ENCODE data around the gene RRP36. TPM values are rescaled to one million over a fixed set of nuclear protein-coding genes. Genes with fewer than 3 reads are reported as not detected.

Gene RRP36
- total and polyA plus RNA-seq, 4 donors, result 23.4 to 33.4 (median 26.2) TPM

GRCh38 chr6:43037197-43037596, 15.8 kb downstream of the RRP36 start (continued):
- no peak for TF ChIP-seq ATF3 (IDR thresholded peaks at IDR 0.05)
- TF ChIP-seq HNF4A (conservative IDR thresholded peaks at IDR 0.05), result no peak
- TF ChIP-seq YY1 (IDR thresholded peaks at IDR 0.05), result no peak
- no peak for TF ChIP-seq TAF1 (conservative IDR thresholded peaks at IDR 0.05)
- no peak for TF ChIP-seq RAD21 (IDR thresholded peaks at IDR 0.05)

- Histone ChIP-seq H3K9ac (ENCODE audit: low read depth in 1 of 2, low read length in 2 of 2) (no peak overlapping the region), H3K27me3 (ENCODE audit: control insufficient read depth in 4 of 4, insufficient read depth in 4 of 4, low read length in 3 of 4) (no peaks in the 10 kb centered on the region), H3K4me1 (ENCODE audit: control insufficient read depth in 4 of 4, insufficient read depth in 4 of 4, low read length in 3 of 4) (peaks cover 2 to 12% (median 8%) of the 10 kb centered on the region in 4 donors), H3K4me3 (ENCODE audit: low read depth in 1 of 3, low read length in 3 of 3) (no peak overlapping the region), H3K36me3 (ENCODE audit: control insufficient read depth in 4 of 4, insufficient read depth in 3 of 4, low read depth in 1 of 4, low read length in 3 of 4) (peaks cover 0 to 52% (median 36%) of the 10 kb centered on the region in 4 donors), H3K9me3 (ENCODE audit: control insufficient read depth in 4 of 4, low read length in 3 of 4) (no peaks in the 10 kb centered on the region), H3K27ac (ENCODE audit: low read depth in 1 of 2, low read length in 2 of 2) (no peak overlapping the region)
- no peak for DNase-seq (ENCODE audit: low spot score)
- no peak for TF ChIP-seq RXRA (IDR thresholded peaks at IDR 0.05)
- no peak for TF ChIP-seq FOXA1 (IDR thresholded peaks at IDR 0.05)
- TF ChIP-seq HNF4G (IDR thresholded peaks at IDR 0.05), result no peak
- TF ChIP-seq YY1 (IDR thresholded peaks at IDR 0.05), result no peak
- no peak for TF ChIP-seq ZBTB33 (IDR thresholded peaks at IDR 0.05)
- no peak for TF ChIP-seq HNF4A (conservative IDR thresholded peaks at IDR 0.05)
- WGBS, result 96% methylated on average over 9 of the region's 9 CpGs
These were observed 16.3 kb downstream of the RRP36 start for GRCh38 chr6:43037706-43038105.

- H3K27me3 ChIP-seq (ENCODE audit: control insufficient read depth in 4 of 4, insufficient read depth in 4 of 4, low read length in 3 of 4), result no peaks in the 10 kb centered on the region
- no peak for DNase-seq (ENCODE audit: low spot score)
- no peak overlapping the region for H3K9ac ChIP-seq (ENCODE audit: low read depth in 1 of 2, low read length in 2 of 2)
- H3K9me3 ChIP-seq (ENCODE audit: control insufficient read depth in 4 of 4, low read length in 3 of 4), result no peaks in the 10 kb centered on the region
- H3K4me1 ChIP-seq (ENCODE audit: control insufficient read depth in 4 of 4, insufficient read depth in 4 of 4, low read length in 3 of 4), result peaks cover 2 to 12% (median 8%) of the 10 kb centered on the region in 4 donors
- TF ChIP-seq NR2F2 (IDR thresholded peaks at IDR 0.05) (no peak), ZBTB33 (IDR thresholded peaks at IDR 0.05) (no peak), YY1 (IDR thresholded peaks at IDR 0.05) (no peak), EGR1 (IDR thresholded peaks at IDR 0.05; ENCODE audit: low read depth in 2 of 2) (no peak), SP1 (IDR thresholded peaks at IDR 0.05) (no peak), GABPA (IDR thresholded peaks at IDR 0.05 in 1 of 2, conservative IDR thresholded peaks at IDR 0.05 in 1 of 2) (no peak), HNF4A (conservative IDR thresholded peaks at IDR 0.05) (no peak), CTCF (IDR thresholded peaks at IDR 0.05; ENCODE audit: low read depth, low read length, missing input control) (no peak), RAD21 (IDR thresholded peaks at IDR 0.05) (no peak), HNF4G (IDR thresholded peaks at IDR 0.05) (no peak), FOXA2 (IDR thresholded peaks at IDR 0.05) (no peak), REST (IDR thresholded peaks at IDR 0.05) (no peak), TAF1 (conservative IDR thresholded peaks at IDR 0.05) (no peak), JUND (IDR thresholded peaks at IDR 0.05) (no peak), FOXA1 (IDR thresholded peaks at IDR 0.05) (no peak), RXRA (IDR thresholded peaks at IDR 0.05) (no peak), ATF3 (IDR thresholded peaks at IDR 0.05) (no peak)
- TF ChIP-seq, protein P1, sequence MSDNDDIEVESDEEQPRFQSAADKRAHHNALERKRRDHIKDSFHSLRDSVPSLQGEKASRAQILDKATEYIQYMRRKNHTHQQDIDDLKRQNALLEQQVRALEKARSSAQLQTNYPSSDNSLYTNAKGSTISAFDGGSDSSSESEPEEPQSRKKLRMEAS (IDR thresholded peaks at IDR 0.05), result no peak
- H3K36me3 ChIP-seq (ENCODE audit: control insufficient read depth in 4 of 4, insufficient read depth in 3 of 4, low read depth in 1 of 4, low read length in 3 of 4), result peaks cover 0 to 54% (median 35%) of the 10 kb centered on the region in 4 donors
- 89% methylated on average over 9 of the region's 9 CpGs for WGBS
- H3K4me3 ChIP-seq (ENCODE audit: low read depth in 1 of 3, low read length in 3 of 3), result no peak overlapping the region
- H3K27ac ChIP-seq (ENCODE audit: low read depth in 1 of 2, low read length in 2 of 2), result no peak overlapping the region
These were observed 17.3 kb downstream of the RRP36 start for GRCh38 chr6:43038727-43039126.
